Measurements from ENCODE around the gene UQCR10.

DNA sequence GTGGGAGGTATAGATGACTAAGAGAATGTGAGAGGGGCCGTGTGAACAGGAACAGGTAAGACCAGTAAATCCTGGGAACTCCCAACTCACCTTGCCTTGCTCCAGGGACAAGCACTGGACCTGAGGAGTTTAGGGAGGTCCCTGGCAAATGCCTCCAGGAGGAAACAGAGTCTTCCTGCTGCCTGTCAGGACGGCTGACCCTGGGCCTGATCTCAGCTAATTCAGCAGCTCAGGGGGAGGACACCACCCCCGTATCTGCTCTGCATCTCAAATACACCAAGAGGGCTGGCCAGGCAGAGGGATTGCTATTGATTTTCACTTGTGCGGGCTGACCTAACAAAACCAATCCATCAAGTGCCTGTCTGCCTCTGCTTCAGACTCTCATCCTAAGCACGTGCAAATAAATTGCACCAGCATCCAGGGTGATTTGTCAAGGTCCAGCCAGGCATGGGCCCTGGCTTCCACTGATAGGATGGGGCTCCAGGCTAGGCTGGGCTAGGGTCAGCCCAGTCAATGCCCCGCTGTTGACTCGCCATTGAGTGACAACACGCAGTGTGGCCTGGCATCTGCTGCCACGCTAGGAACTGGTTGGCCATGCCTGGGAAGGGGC lies 20.3 kb downstream of the UQCR10 start:
- TF ChIP-seq POLR2A (IDR thresholded peaks at IDR 0.05; ENCODE audit: low read length) (no peak), GATA1 (IDR thresholded peaks at IDR 0.05; ENCODE audit: low read depth, low read length) (no peak)

All from erythroblast (primary cell).